GM18526 (cell line): ENCODE measurements around the gene HPSE.
A peak's percentile ranks its signal among the peaks of the same experiment; 100 is the strongest.

Experiments
- POLR2A ChIP-seq: IDR thresholded peaks from 3 replicates; pipeline ENCODE4 v1.6.1; 2011; ENCODE audit not compliant: insufficient read length; ENCODE audit errors: extremely low read depth

HPSE gene

GRCh38 chr4:83316459-83317165 is 18.0 kb downstream of the HPSE start:
- TF ChIP-seq POLR2A = no peak

- no peak for TF ChIP-seq POLR2A
Measured at GRCh38 chr4:83315341-83315870, 19.2 kb downstream of the HPSE start.

GRCh38 chr4:83308672-83309071 is 26.0 kb downstream of the HPSE start:
- TF ChIP-seq POLR2A = no peak

GRCh38 chr4:83307920-83308319 is 26.7 kb downstream of the HPSE start:
- TF ChIP-seq POLR2A = no peak

GRCh38 chr4:83305187-83305586 is 29.5 kb downstream of the HPSE start:
- no peak for TF ChIP-seq POLR2A

GRCh38 chr4:83297548-83298260 is 36.9 kb downstream of the HPSE start:
- no peak for TF ChIP-seq POLR2A

GRCh38 chr4:83293305-83294046 is 41.2 kb downstream of the HPSE start:
- no peak for TF ChIP-seq POLR2A

GRCh38 chr4:83285055-83285407 is 49.6 kb downstream of the HPSE start:
- no peak for TF ChIP-seq POLR2A

GRCh38 chr4:83284193-83285054 is 50.2 kb downstream of the HPSE start, which contains the start of gene COQ2:
Gene COQ2, minus strand, starts transcription at chr4:83284798. Its CDS starts 34 bp downstream, at chr4:83284764.
- TF ChIP-seq POLR2A = peak; percentile 80

- TF ChIP-seq POLR2A = no peak
Measured at GRCh38 chr4:83283181-83283580, 51.5 kb downstream of the HPSE start.

GRCh38 chr4:83282049-83282535 is 52.6 kb downstream of the HPSE start:
- no peak for TF ChIP-seq POLR2A

GRCh38 chr4:83281307-83281706 is 53.3 kb downstream of the HPSE start:
- TF ChIP-seq POLR2A = no peak

- TF ChIP-seq POLR2A = no peak
Measured at GRCh38 chr4:83276299-83277040, 58.2 kb downstream of the HPSE start.

- TF ChIP-seq POLR2A = no peak
Measured at GRCh38 chr4:83272900-83273299, 61.7 kb downstream of the HPSE start.
